ENCODE data around the gene OBI1.
"Not testable (repeated sequence)": the region's sequence is repeated elsewhere in the genome, so short reads cannot be mapped to it uniquely, and the experiment has no call there.

OBI1 gene

DNA sequence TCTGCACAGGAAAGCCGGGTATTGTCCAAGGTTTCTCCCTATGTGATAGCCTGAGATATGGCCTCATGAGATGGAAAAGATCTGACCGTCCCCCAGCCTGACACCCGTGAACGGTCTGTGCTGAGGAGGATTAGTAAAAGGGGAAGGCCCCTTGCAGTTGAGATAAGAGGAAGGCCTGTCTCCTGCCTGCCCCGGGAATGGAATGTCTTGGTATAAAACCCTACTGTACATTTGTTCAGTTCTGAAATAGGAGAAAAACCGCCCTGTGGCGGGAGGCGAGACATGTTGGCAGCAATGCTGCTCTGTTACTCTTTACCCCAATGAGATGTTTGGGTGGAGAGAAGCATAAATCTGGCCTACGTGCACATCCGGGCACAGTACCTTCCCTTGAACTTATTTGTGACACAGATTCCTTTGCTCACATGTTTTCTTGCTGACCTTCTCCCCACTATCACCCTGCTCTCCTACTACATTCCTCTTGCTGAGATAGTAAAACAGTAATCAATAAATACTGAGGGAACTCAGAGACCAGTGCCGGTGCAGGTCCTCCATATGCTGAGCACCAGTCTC is 11.8 kb downstream of the OBI1 start:
- not testable (repeated sequence) for DNase-seq (ENCODE audit: low spot score)

DNA sequence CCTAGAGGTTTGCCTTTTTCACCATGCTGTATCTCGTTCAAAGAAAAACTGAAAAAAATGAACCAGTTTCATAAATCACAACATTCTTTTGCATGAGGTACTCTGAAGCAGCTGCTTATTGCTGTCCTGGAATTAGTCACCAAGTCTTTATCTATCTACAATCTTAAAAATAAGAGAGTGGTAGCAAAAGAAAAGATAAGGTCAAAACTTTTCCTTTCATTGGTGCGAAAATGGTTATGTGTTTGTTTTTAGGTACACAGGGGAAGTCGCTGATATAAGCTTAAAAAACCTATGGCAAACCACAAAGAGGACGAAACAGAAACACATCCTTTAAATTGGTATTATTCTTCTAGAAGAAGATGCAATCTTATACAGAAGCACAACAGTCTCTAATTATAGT is 20.7 kb downstream of the OBI1 start:
- DNase-seq (ENCODE audit: low spot score): no peak

DNA sequence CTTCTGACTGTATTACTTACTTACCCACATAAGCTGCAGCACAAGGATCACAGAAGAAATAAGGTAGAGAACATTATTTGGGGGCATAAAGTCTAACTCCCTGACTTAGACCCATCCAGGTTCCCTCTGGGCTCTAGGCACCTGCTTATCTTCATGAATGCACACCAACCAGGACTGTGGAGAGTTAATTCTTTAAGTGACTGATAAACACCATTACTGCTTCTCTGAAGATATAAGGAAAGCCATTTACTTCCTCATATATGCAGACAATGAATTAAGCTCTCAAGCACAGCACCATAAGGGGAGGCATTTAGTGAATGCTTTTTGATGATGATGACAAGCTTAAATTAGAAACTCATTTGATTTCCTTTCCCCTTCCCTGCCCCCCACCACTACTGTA is 22.5 kb downstream of the OBI1 start:
- no peak for DNase-seq (ENCODE audit: low spot score)

DNA sequence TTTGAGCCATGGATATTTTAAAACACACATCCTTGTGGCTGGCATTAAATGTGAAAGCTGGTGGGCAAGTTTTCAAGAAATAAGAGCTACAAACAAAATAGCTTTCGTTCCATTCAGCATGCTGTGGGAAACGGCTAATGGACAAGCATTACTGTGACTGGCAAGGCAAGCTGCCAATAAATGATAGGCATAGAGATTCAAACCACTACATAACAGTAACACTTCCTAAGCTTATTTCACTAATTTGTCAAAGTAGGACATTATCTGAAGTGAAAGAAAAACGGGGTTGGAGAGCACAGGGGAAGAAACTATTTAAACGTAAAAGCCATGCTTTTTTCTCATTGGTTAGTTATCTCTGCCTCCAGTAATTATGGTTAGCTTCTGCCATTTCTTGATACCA is 26.0 kb downstream of the OBI1 start:
- DNase-seq (ENCODE audit: low spot score): no peak

DNA sequence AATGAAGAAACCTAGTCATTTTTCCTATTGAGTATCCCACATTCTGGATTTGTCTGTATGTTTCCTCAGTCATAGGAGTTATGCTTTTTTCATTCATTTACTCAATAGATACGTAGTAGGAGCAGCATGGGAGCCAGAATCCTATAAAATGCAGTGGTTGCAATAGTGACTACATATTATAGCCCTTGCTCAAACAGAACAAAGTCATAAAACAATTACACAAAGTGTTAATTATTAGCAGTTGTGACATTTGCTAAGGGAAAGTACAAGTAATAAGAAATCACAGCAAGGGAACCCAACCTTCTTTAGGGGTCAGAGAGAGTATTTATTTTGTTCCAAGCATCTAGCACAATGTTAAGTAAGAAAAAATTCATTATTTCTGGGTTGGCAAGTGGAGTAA is 27.9 kb downstream of the OBI1 start:
- no peak for DNase-seq (ENCODE audit: low spot score)

DNA sequence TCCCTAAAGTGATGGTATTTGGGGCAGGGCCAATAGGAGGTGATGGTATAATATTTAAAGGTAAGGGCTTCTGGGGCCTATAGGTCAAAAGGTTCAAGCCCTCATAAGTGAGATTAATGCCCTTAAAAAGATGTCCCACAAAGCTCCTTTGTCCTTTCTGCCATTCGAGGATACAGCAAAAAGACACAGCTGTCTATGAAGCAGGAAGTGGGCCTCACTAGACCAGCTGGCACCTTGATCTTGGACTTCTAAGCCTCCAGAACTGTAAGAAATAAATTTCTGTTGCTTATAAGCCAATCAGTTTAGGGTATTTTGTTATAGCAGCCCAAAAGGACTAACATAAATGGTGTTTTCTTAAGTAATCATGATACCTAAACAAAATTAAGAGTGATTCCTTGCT is 28.4 kb downstream of the OBI1 start:
- no peak for DNase-seq (ENCODE audit: low spot score)

DNA sequence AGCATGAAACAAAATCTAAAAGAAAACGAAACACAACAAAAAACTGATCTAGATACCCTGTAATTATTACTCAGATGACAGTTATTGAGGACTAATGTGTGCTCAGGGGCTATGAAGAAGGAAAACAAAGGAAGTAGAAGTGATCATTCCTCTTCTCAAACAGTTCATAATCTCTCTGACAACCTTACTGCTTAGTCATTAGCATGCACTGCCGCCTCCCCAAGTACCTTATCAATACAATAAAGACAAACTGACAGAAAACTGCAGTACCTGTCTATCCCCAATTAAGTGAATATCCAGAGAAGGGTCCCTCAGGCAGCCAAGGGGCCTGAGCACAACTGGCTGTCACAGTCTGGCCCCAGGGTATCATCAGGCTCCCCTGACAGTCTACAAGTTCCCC is 33.6 kb downstream of the OBI1 start:
- no peak for DNase-seq (ENCODE audit: low spot score)

DNA sequence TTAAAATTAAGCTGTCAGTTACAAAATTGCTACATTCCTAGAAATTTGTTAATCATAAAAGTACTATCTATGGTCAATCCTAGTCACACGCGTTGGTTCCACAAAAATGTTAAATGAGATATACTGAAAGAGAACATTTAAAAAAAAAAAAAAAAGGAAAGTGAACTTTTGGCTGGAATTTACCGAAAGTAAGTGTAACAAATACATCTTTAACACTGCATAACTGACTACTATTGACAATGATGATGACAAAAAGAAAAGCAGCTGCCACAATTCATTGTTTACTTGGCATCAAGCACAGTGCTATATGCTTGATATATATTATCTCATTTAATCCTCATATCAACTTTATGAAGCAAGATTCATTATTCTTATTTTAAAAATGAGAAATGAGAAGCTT is 35.8 kb downstream of the OBI1 start:
- no peak for DNase-seq (ENCODE audit: low spot score)

DNA sequence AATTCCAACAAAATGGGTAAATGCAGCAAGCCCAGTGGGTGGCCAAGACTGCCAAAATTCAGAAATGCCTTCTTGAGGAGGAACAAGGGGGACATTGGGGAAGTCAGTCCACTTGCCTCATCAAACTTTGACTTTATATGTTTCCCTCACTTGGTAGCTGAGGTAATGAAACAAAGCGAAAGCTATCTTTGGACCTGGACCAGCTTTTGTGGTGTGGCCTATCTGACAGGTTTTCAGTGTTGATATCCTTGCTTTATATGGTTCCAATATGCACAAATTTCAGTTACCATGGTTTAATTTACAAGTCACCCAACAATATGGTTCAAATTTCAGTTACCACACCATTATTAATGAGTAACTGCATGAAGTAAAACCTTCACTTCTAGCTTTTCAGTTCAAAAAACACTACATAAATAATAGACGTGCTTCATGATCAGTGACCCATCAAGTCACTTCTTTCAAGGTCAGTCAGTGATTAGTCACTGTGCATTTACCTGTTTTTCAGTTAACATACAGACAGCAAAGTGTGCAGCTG is 38.0 kb downstream of the OBI1 start:
- DNase-seq (ENCODE audit: low spot score): no peak

DNA sequence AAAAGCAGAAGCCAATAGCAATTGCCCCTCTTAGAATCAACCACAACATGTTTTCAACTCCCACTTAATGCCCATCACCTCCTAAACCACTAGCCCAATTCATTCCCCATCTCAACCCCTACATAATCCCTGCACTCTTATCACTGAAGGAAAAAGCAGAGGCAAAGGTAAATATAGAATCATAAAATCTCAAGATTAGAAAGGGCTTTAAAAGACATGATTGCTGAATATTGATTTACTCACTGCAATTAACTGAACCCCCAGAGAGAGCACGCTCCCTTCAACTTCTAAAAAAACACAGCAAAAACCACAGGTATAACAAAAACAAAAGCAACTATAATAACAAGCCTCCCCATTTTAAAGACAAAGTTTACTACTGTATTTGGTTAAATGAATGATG is 40.5 kb downstream of the OBI1 start:
- no peak for DNase-seq (ENCODE audit: low spot score)

DNA sequence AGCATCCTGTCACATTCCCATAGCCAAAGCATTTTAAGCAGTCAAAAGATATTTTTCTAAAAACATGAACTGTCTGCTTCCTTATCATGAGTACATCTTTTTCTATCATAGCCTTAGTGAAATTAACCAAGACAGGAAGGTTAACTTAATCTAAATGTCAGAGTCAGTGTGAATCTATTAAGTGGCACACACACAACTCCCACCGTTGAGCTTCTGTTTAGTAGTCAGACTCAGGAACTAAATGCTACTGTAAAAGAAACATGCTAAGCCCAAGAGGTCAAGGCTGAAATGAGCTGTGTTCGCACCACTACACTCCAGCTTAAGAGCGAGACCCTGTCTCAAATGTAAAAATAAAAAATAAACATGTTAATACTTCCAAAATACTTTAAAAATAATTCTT is 47.9 kb downstream of the OBI1 start:
- DNase-seq (ENCODE audit: low spot score): no peak

DNA sequence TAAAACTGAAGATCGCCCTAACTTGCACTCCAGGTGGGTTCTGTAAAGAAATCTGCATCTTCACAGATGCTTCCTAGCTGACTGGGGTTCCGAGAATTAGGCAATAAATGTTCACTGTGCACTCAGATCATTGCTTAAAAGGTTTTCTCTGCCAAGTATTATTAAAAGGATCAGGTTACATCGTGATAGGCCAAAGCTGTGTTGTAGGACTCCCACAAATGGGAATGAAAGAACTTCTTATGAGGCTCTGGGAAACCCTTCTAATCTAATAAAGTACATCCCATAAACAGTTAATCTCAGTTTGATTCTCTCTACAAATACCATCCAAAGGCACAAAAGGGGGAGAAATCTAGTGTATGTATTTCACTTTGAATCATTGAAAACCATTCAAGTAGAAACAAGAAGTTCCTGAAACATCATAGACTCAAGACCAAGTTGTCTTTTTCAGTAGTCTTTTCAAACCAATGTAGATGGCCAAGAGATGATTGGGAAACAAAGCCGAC is 48.5 kb downstream of the OBI1 start:
- DNase-seq (ENCODE audit: low spot score): no peak

DNA sequence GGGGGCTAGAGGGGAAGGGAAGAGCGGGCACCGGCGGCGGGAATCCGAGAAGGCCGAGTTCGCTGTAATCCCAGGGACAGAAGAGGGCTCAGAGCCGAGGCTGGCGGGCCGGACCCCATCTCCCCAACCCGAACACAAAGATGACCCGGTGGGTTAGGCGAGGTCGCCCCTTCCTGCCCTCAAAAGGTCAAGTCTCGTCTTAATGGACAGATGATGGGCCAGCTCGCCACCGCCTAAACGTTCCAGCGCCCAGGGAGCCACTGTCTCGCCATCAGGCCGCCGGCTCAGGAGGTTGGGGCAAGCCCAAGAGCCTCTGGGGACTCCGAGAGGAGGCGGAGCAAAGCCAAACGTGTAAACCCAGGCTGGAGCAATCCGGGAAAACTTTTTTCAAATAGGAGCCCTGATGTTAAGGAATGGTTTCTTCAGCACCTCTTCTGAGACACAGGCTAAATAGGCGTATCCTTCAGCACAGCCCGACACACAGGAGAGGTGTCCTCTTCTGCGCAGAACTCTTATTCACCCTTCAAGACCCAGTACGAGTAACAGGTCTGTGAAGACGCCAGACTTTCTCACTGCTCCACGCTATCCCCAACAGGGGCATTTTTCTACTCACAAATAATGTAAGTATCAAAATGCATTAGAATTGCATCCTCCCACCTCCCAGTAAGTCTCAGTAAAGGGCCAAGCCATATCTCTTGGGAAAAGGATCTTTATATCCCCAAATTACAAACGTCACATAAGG is 49.3 kb downstream of the OBI1 start:
- DNase-seq (ENCODE audit: low spot score): no peak

DNA sequence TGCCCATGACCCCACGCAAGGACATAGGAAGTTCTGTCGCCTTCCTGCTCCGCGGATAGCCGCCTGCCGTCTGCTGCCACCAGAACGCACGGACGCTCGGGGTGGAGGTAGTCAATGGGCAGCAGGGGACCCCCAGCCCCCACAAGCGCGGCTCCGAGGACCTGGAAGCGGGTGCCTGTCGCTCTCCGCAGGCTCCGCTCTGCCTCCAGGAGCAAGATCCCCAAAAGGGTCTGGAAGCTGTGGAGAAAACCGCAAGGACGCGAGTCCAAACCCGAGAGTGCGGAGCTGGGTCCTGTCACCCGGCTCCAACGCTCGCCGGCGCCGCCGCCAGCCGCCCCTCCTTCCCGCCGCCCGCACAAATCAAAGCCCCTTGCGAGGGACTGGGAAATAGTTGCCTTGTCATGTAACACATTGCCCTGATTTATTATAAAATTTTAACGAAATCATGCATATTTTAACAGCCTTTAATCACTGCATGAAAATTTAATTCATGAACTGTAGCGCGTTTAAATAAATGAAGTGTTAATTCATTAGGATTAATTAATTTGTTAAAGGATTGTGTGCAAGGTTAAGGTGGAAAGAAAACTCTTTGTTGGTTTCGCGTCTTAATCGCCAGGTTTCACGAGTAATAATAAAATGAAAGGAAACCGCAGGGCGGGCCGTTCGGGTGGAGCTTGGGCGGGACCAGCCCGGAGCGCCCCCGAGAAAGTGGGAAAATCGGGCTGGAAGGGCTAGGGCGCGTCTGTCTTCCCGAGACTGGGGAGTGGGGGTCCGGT is 50.1 kb downstream of the OBI1 start:
- DNase-seq (ENCODE audit: low spot score): no peak

DNA sequence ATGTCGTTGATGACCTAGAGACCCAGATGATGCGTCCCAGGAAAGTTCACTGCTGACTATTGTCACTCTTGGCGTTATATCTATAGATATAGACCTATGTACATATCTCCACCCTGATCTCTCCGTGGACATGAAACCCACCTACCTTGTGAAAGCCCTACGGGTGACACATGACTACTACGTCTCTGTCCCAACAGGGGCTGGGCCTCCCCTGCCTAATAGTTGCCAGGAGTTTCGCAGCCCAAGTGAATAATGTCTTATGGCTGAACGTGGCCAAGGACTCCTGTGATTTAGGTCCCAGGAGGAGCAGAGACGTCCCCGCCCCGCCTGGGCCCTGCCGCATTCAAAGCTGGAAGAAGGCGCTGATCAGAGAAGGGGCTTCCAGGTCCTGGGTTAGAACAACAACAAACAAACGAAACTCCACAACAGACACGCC is 50.7 kb downstream of the OBI1 start:
- DNase-seq (ENCODE audit: low spot score): no peak

DNA sequence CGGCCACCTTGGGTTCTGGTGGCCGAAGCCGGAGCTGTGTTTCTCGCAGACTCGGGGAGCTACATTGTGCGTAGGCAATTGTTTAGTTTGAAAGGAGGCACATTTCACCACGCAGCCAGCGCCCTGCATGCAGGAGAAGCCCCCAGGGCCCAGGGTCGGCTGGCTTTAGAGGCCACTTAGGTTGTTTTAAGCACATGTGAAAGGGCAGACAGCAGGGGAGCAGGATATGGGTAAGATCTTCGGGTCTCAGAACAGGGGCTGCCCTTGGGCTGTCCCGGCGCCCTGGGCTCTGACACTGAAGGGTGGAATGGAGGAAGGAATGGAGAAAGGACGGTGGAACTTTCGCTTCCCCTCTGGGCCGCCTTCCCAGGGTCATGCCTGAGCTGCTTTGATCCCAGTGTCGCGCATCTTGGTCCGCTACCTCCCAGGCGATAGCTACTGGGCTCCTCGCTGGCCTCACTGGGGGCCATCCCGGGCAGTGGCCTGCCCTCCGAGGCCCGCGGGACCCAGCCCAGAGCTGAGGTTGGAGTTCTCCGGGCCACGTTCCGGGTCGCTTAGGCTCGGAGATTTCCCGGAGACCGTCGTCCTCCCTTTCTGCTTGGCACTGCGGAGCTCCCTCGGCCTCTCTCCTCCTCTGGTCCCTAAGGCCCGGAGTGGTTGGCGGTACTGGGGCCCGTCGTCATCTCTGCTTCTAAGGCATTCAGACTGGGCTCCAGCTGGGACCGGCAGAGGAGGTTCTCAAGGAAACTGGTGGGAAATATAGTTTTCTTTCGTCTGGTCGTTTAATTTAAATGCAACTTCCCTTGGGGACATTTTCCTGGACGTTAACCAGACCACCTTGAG is 51.3 kb downstream of the OBI1 start:
- no peak for DNase-seq (ENCODE audit: low spot score)

DNA sequence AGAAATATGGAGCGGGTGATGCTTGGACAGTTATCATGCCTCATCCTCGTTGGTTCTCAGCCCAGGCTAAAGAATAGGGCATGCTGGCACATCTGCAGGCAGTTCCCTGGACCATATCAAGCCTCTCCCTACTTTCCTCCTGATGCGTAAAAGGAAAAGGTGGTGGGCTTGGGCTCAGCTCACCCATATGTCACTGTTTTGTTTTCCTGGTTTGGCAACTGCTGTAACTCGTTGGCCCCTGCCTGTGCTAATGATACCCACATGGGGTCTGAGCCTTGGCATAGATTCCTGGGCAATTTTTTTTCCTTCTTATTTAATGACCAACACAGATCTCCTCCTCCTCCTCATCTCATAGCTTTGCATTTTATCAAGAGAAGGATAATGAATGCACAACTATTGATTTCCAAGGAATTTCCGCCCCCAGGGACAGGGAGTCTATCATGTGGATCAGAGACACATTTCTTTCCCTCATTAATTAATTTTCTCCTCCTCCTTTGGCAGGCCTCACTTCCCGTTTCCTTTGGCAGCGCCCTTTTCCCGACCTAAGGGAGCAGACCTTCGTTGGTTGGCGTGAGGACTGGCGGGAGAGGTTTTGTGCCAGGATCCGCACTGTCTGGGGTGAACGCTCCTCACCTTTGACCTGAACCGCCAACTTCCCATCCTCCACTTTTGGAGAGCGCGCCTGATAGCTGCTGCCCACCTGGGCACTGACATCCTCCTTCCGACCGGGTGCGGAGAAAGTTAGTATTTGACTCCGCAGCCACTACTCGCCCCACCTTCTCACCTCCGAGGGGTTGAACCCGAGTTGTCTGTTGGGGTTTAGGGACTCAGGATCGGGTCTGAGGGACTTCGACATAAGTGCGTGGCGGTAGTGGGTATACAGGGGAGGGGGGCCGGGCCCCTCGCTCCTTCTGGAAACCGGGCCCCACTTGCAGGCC is 52.2 kb downstream of the OBI1 start:
- no peak for DNase-seq (ENCODE audit: low spot score)

DNA sequence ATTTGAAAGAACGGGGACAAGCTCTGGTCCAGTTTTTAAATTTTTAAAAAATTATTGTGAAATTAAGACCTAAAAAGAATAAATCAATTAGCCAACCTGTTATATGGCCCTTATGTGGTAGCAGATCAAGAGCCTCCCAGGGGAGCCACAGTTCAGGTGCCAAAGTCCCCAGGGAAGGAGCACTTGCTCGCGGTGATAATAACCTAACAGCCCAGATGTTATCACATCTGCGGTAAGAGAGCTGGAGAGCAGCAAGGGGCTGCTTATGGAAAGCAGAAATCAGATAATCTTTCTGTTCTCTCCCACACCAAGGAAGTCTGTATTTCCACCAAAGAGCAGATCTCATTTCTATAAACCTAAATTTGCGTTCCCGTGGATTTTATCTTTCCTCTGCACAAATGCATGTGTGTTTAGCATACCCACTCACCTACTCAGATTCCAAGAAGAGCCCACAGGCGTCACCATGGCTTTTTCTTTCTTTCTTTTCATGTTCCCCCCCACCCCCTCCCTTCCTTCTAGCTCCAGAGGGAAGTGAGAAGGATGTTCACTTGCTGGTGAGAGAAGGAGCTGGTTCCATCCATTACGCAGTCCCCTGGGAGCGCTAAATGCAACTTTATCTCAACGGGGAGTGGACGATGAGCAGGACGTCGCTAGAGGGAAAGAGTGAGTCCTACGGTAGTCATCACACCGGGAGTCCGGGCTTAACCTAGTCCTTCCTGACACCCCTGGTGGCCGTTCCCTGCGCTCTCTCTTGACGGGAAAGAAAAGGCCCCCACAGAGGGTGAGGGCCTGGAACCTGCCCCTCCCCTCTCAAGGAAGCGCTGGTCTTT is 54.0 kb downstream of the OBI1 start:
- no peak for DNase-seq (ENCODE audit: low spot score)

DNA sequence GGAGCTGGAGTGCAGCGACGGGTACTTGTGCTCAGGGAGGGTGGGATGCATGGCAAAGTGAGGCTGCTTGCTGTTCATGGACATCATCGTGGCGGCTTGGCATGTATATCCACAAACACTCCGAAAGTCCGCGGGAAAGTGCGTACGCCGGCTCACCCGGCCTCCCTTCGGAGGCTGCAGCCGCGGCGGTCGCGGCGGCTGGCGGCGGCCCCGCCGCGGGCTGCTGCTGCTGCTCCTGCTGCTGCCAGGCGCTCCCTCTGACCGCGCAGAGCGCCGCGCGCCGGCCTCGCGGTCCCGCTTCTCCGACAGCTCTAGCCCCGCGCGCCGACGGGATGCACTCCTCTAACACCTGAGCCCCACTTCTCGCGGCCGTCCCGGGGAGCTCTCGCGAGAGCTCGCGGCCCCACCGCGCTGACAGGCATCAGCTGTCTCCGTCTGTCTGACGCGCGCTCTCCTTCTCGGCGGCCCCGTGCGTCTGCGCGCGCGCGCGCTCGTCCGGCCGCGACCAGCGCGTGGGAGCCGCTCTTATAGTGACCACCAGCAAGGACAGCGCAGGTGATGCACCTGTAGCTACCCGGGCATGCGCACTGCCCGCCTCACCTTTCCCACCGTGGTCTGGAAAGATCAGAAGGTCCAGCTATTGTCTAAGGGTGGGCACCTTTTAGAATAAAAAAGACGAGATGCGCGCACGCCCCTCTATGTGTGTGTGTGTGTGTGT is 55.6 kb downstream of the OBI1 start, which contains the start of gene POU4F1:
Gene POU4F1, minus strand, starts transcription at position 313 of the 718 bp plus-strand sequence. Its CDS starts 226 bp downstream, at position 87.
- DNase-seq (ENCODE audit: low spot score): peak; percentile 71

Data from SW480 (cell line).